Subcutaneous adipose tissue (tissue), 4 donors: ENCODE measurements around the gene NCK2. TPM values are rescaled to one million over a fixed set of nuclear protein-coding genes. Genes with fewer than 3 reads are reported as not detected.

Experiments used
- CTCF ChIP-seq: fragments of 450-650 bp; IDR thresholded peaks from one replicate; pipeline ENCODE4 v1.5.1; 2016; ENCODE audit warnings: low read depth, mild to moderate bottlenecking, control low read depth, antibody characterized with exemption, moderate library complexity
- total RNA-seq, 4 donors: library from RNA; depleted of rRNA; stranded (reverse); fragments of >200 nt; gene quantifications; one replicate each; pipeline ENCODE4 v1.1.0, GENCODE V29; 2016

NCK2 gene
- total RNA-seq, 4 donors from 2014 or later = 24.3 to 35.2 (median 27.0) TPM

GRCh38 chr2:105783972-105784371 is 39.3 kb downstream of the NCK2 start:
- no peak for TF ChIP-seq CTCF

GRCh38 chr2:105784589-105784988 is 39.9 kb downstream of the NCK2 start:
- TF ChIP-seq CTCF = no peak

- no peak for TF ChIP-seq CTCF
These were observed 40.6 kb downstream of the NCK2 start for GRCh38 chr2:105785095-105785847.

GRCh38 chr2:105786231-105787230 is 41.8 kb downstream of the NCK2 start:
- TF ChIP-seq CTCF = no peak

GRCh38 chr2:105787376-105788318 is 42.9 kb downstream of the NCK2 start:
- no peak for TF ChIP-seq CTCF

- TF ChIP-seq CTCF = no peak
These were observed 44.1 kb downstream of the NCK2 start for GRCh38 chr2:105788670-105789290.
